T-cell (primary cell): ENCODE measurements around the gene NACAD. TPM values are rescaled to one million over a fixed set of nuclear protein-coding genes. Genes with fewer than 3 reads are reported as not detected.

Experiments used
- ATAC-seq, 4 experiments: fragments of 200-7000 bp in 3 of 4; fragments of 150-1000 bp in 1 of 4; cut with Tn5 transposase; replicated peaks in 1 of 4; 1 replicate in 3 of 4; 2 replicates in 1 of 4; pipeline ENCODE4 v1.10.0; 2021; ENCODE audit warnings: moderate library complexity in 3 of 4, mild to moderate bottlenecking in 2 of 4, moderate number of reproducible peaks in 1 of 4
- CTCF ChIA-PET, 2 donors: fragments of 300-600 bp; sonication (Branson Sonifier 250); formaldehyde crosslinking; loops; one replicate each; lab custom pipeline; 2022; ENCODE audit warnings: antibody characterized with exemption in 2 of 2; lab: Charles Lee
- POLR2A ChIA-PET, 2 donors: fragments of 300-600 bp; sonication (Branson Sonifier 250); formaldehyde crosslinking; loops; one replicate each; lab custom pipeline; 2022; ENCODE audit warnings: antibody characterized with exemption in 2 of 2; lab: Charles Lee
- DNase-seq, 35 experiments: peaks; one replicate each; pipeline versions ENCODE4 v3.0.0 to v3.0.0-alpha.2; 2013 to 2023
- H3K27ac ChIP-seq: one replicate; pipeline ENCODE4 v1.5.1; 2013; ENCODE audit warnings: low read length
- H3K27me3 ChIP-seq, 2 experiments: replicated peaks in 1 of 2; 1 replicate in 1 of 2; 2 replicates in 1 of 2; pipeline versions ENCODE4 v1.6.1 to v1.7.0; 2013; ENCODE audit warnings: low read length in 1 of 2, mixed read lengths in 1 of 2; ENCODE audit not compliant: control insufficient read depth in 2 of 2, insufficient read depth in 2 of 2; ENCODE audit errors: extremely low read depth in 1 of 2
- H3K36me3 ChIP-seq, 2 donors: 1 replicate in 1 of 2; 2 replicates in 1 of 2; pipeline versions ENCODE4 v1.6.1 to v1.7.0; 2013; ENCODE audit warnings: low read length in 1 of 2; ENCODE audit not compliant: control insufficient read depth in 2 of 2, insufficient read depth in 1 of 2; ENCODE audit errors: extremely low read depth in 1 of 2
- H3K4me1 ChIP-seq, 2 experiments: 1 replicate in 1 of 2; 2 replicates in 1 of 2; pipeline versions ENCODE4 v1.6.1 to v1.7.0; 2013; ENCODE audit warnings: low read length in 2 of 2, mixed read lengths in 1 of 2; ENCODE audit not compliant: insufficient read depth in 2 of 2, control insufficient read depth in 1 of 2; ENCODE audit errors: extremely low read depth in 1 of 2
- H3K4me3 ChIP-seq, 2 donors: 1 replicate in 1 of 2; 2 replicates in 1 of 2; pipeline versions ENCODE4 v1.5.1 to v1.7.0; 2013; ENCODE audit warnings: mild to moderate bottlenecking in 2 of 2, low read length in 1 of 2, moderate library complexity in 1 of 2; ENCODE audit not compliant: control insufficient read depth in 1 of 2; ENCODE audit errors: extremely low read depth in 1 of 2
- H3K9me3 ChIP-seq: 2 replicates; pipeline ENCODE4 v1.7.0; 2013
- H3K27ac Mint-ChIP-seq, 2 donors: one replicate each; pipeline ENCODE4 v1.8.0; 2020 to 2021; ENCODE audit warnings: mild to moderate bottlenecking in 2 of 2, mixed read lengths in 2 of 2
- H3K27me3 Mint-ChIP-seq, 2 donors: one replicate each; pipeline ENCODE4 v1.8.0; 2021 to 2022; ENCODE audit warnings: mixed read lengths in 2 of 2
- H3K36me3 Mint-ChIP-seq: one replicate; pipeline ENCODE4 v1.8.0; 2021; ENCODE audit warnings: mixed read lengths
- H3K4me1 Mint-ChIP-seq, 3 donors: one replicate each; pipeline ENCODE4 v1.8.0; 2020 to 2022; ENCODE audit warnings: mixed read lengths in 3 of 3, mild to moderate bottlenecking in 1 of 3
- H3K4me3 Mint-ChIP-seq, 3 donors: one replicate each; pipeline ENCODE4 v1.8.0; 2020 to 2022; ENCODE audit warnings: mild to moderate bottlenecking in 3 of 3, mixed read lengths in 3 of 3, moderate library complexity in 3 of 3
- H3K9me3 Mint-ChIP-seq, 3 donors: one replicate each; pipeline ENCODE4 v1.8.0; 2020 to 2022; ENCODE audit warnings: mixed read lengths in 3 of 3
- WGBS: methylation state at CpG from one replicate; pipeline ENCODE4 v1.1.5; 2013; ENCODE audit warnings: missing lambda C conversion rate; ENCODE audit not compliant: insufficient coverage; 5-methylcytosine and 5-hydroxymethylcytosine counted together
- total RNA-seq, 35 experiments: library from RNA in 6 of 35; stranded (reverse) in 6 of 35; fragments of 120-200 nt in 1 of 35; gene quantifications; one replicate each; pipeline versions ENCODE4 v1.2.1 to v1.2.4 and lab custom pipeline; 2013 to 2026

NACAD gene
- total RNA-seq, 5 donors from 2014 or later (not counting 1 experiment from before 2014, with no cell fraction given), result 0.10 to 1.6 (median 0.20) TPM

DNA sequence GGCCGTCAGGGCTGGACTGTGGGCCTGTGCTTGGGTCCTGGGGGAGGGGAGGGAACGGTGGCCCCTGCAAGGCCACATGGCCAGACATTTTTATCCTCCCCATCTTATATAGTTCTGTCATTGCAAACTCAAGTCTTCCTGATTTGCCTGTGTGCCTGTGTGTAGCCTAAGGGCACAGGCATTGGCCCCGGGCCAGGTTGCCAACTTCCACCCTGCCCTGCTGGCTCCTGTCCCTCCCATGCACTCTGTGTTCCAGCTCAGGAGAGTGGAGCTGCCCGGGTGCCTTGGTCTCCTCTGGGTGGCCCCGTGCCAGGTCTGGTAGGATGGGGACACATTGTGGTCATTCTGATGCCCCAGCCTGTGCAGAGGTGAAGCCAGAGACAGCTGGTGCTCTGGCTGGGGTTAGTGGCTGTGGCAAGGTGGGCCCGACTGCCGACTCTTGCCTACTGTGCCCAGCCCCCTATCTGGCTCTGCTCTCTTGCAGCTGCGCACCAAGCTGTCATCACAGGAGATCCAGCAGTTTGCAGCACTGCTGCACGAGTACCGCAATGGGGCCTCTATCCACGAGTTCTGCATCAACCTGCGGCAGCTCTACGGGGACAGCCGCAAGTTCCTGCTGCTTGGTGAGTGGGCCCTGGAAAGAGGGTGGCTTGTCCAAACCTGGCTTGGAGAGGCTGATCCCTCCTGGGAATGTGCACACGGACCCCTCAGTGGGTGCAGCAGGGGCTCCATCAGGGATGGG is 14.8 kb downstream of the NACAD start:
- no peak overlapping the region for H3K4me3 ChIP-seq
- H3K9me3 ChIP-seq, result no peaks in the 10 kb centered on the region
- peaks cover 48 to 81% of the 10 kb centered on the region in 2 donors for H3K36me3 ChIP-seq
- Mint-ChIP-seq H3K4me3 (no peak overlapping the region), H3K27ac (peak overlapping the region in 1 of 2 donors; percentile 66), H3K4me1 (peaks cover 16 to 25% (median 20%) of the 10 kb centered on the region in 3 donors), H3K9me3 (no peaks in the 10 kb centered on the region), H3K36me3 (peaks cover 53% of the 10 kb centered on the region), H3K27me3 (no peaks in the 10 kb centered on the region)
- ATAC-seq, result no peak
- no peaks in the 10 kb centered on the region for H3K27me3 ChIP-seq
- no peak for DNase-seq
- H3K27ac ChIP-seq, result no peak overlapping the region
- CTCF ChIA-PET, result no interaction called here
- H3K4me1 ChIP-seq, result peaks cover 0 to 13% of the 10 kb centered on the region in 2 experiments
- 99% methylated on average over 11 of the region's 15 CpGs for WGBS
- POLR2A ChIA-PET, result no interaction called here

DNA sequence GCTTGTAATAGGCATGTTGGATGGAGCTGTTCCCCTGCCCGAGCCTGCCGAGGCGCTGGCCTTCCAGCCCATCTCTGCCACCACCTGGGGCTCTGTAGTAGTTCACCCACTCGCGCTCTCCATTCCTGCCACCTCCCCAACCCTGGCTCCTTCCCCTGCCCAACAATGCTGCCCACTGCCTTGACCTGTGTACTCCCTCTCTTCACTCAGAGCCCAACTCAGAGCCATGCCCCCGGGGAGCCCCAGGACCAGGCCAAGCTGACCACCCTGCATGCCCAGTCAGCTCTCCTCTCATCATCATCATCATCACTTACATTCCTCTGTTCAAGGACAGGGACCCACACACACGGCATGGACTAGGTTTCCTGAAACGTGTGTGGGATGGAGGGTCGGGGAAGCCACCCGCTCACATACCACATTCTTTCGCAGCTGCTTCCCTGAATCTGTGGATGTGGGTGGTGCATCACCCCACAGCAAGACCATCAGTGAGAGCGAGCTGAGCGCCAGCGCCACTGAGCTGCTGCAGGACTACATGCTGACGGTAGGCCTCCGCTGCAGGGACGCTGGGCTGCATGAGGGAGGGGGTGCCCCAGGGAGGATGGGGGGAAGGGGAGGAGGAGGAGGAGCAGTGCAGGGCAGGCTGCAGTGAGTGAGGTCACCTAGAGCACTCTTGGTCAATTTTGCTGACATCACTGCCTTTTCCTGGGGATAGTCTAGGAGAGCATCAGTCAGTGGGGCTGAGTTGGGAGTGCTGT is 15.6 kb downstream of the NACAD start:
- 97% methylated on average over 12 of the region's 17 CpGs for WGBS
- Mint-ChIP-seq H3K4me1 (peaks cover 15 to 30% (median 21%) of the 10 kb centered on the region in 3 donors), H3K27me3 (no peaks in the 10 kb centered on the region), H3K9me3 (no peaks in the 10 kb centered on the region), H3K4me3 (no peak overlapping the region), H3K36me3 (peaks cover 61% of the 10 kb centered on the region), H3K27ac (no peak overlapping the region)
- Histone ChIP-seq H3K27me3 (no peaks in the 10 kb centered on the region), H3K4me3 (no peak overlapping the region), H3K9me3 (no peaks in the 10 kb centered on the region), H3K27ac (no peak overlapping the region), H3K4me1 (peaks cover 0 to 18% of the 10 kb centered on the region in 2 experiments), H3K36me3 (peaks cover 54 to 88% of the 10 kb centered on the region in 2 donors)
- ChIA-PET POLR2A (no interaction called here), CTCF (no interaction called here)
- ATAC-seq (no peak), DNase-seq (no peak)

GRCh38 chr7:45072131-45073030 is 16.4 kb downstream of the NACAD start:
- peaks cover 69% of the 10 kb centered on the region for H3K36me3 Mint-ChIP-seq

DNA sequence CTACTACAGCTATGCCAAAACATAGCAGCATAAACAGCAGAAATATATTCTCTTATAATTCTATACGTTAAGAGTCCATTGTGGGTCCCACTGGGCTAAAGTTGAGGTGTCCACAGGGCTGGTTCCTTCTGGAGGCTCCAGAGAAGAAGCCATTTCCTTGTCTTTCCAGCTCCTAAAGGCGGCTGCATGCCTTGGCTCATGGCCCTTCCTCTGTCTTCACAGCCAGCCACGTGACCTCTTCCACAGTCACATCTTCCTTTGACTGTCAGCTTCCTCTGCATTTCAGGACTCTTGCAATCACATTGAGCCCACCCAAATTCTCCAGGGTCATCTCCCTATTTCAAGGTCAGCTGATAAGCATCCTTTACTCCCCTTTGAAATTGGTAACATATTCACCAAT is 17.2 kb downstream of the NACAD start:
- Histone ChIP-seq H3K9me3 (no peaks in the 10 kb centered on the region), H3K4me3 (no peak overlapping the region), H3K27me3 (no peaks in the 10 kb centered on the region), H3K36me3 (peaks cover 54 to 96% of the 10 kb centered on the region in 2 donors), H3K27ac (no peak overlapping the region), H3K4me1 (peaks cover 0 to 26% of the 10 kb centered on the region in 2 experiments)
- Mint-ChIP-seq H3K4me1 (peaks cover 13 to 34% (median 24%) of the 10 kb centered on the region in 3 donors), H3K9me3 (no peaks in the 10 kb centered on the region), H3K27me3 (no peaks in the 10 kb centered on the region), H3K36me3 (peaks cover 67% of the 10 kb centered on the region), H3K4me3 (no peak overlapping the region), H3K27ac (no peak overlapping the region)
- WGBS, result 97% methylated on average over 3 of the region's 3 CpGs
- ChIA-PET POLR2A (no interaction called here), CTCF (no interaction called here)
- DNase-seq, result no peak
- ATAC-seq, result no peak

More at GRCh38 chr7:45072131-45073030, 16.4 kb downstream of the NACAD start:
- no peak for DNase-seq
- H3K36me3 ChIP-seq, result peaks cover 54 to 96% of the 10 kb centered on the region in 2 donors
- peaks cover 0 to 27% of the 10 kb centered on the region in 2 experiments for H3K4me1 ChIP-seq
- ATAC-seq, result no peak
- CTCF ChIA-PET, result no interaction called here
- 95% methylated on average over 7 of the region's 13 CpGs for WGBS
- no peaks in the 10 kb centered on the region for H3K9me3 ChIP-seq
- Mint-ChIP-seq H3K27ac (no peak overlapping the region), H3K4me1 (peaks cover 13 to 32% (median 24%) of the 10 kb centered on the region in 3 donors), H3K9me3 (no peaks in the 10 kb centered on the region), H3K27me3 (no peaks in the 10 kb centered on the region), H3K4me3 (no peak overlapping the region)
- H3K4me3 ChIP-seq, result no peak overlapping the region
- no peaks in the 10 kb centered on the region for H3K27me3 ChIP-seq
- no peak overlapping the region for H3K27ac ChIP-seq
- POLR2A ChIA-PET, result no interaction called here

- 67% methylated on average over 1 of the region's 1 CpG for WGBS
- no peak overlapping the region for H3K27ac Mint-ChIP-seq
- POLR2A ChIA-PET, result no interaction called here
Measured at GRCh38 chr7:45070254-45070642, 18.5 kb downstream of the NACAD start.

More at GRCh38 chr7:45070254-45070642, 18.5 kb downstream of the NACAD start:
- H3K4me3 Mint-ChIP-seq, result no peak overlapping the region
- no peak overlapping the region for H3K27ac ChIP-seq
- H3K27me3 ChIP-seq, result no peaks in the 10 kb centered on the region
- ATAC-seq (no peak), DNase-seq (no peak)
- H3K9me3 ChIP-seq, result no peaks in the 10 kb centered on the region
- peaks cover 68% of the 10 kb centered on the region for H3K36me3 Mint-ChIP-seq
- peaks cover 0 to 27% of the 10 kb centered on the region in 2 experiments for H3K4me1 ChIP-seq
- H3K27me3 Mint-ChIP-seq, result no peaks in the 10 kb centered on the region
- CTCF ChIA-PET, result interaction anchor here (0.6 to 1.2 kb wide), 3 partner anchors 40 to 544 kb away, joined by 3 to 5 read pairs (median 5); no protein-coding TSS in a partner anchor
- peaks cover 45 to 95% of the 10 kb centered on the region in 2 donors for H3K36me3 ChIP-seq
- no peak overlapping the region for H3K4me3 ChIP-seq
- peaks cover 18 to 38% (median 25%) of the 10 kb centered on the region in 3 donors for H3K4me1 Mint-ChIP-seq
- no peaks in the 10 kb centered on the region for H3K9me3 Mint-ChIP-seq
